Inflammatory macrophage (primary cell): ENCODE measurements around the gene OR2AG1.

Experiments used
- DNase-seq, 2 donors: peaks; one replicate each; pipeline ENCODE4 v3.0.0-alpha.2; 2020 to 2022
- total RNA-seq, 18 experiments: gene quantifications; one replicate each; lab custom pipeline; 2026; ENCODE audit warnings: mixed read lengths in 6 of 18, inconsistent platforms in 2 of 18; lab: John Stamatoyannopoulos, UW

The OR2AG1 gene
- total RNA-seq: 0 to 0.16 (median 0) reads per million in 18 experiments

GRCh38 chr11:6782720-6783119, at the start of gene OR2AG1:
TSS of gene OR2AG1 (plus strand) at chr11:6783020. CDS start at chr11:6785038, 2,018 bp downstream.
- DNase-seq: no peak

GRCh38 chr11:6733326-6734275, 49.2 kb upstream of the OR2AG1 start:
- DNase-seq: peak; percentile 24 to 39

DNA sequence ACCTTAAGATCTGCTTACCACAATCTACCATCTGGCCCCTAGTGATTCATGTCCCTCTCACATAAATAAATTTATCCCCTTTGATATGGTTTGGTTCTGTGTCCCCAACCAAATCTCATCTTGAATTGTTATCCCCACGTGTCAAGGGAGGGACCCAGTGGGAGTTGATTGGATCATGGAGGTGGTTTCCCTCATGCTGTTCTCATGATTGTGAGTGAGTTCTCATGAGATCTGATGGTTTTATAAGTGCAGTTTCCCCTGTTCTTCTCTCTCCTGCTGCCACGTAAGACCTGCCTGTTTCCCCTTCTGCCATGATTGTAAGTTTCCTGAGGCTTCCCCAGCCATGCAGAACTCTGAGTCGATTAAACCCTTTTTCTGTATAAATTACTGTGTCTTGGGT, 48.2 kb upstream of the OR2AG1 start:
- DNase-seq: no peak

DNA sequence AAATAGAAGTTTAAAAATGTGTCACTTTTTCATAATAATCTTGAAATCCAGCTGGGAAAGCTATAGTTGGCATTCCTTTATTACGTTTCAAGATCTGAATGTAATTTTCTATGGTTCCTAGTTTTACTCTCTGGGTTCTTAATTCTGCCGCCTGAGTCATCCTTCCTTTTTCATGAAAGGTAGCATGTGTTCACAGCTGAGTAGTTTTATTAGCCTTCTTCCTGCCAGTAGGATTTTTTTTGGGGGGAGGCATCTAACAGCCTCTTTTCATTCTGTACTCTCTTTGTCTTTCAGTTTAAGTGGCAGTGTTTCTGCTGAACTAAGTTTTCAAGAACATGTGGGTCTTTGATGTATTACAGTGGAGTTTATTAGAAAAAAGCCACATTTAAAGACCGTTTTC, 47.5 kb upstream of the OR2AG1 start:
- DNase-seq: peak; percentile 18 to 26

DNA sequence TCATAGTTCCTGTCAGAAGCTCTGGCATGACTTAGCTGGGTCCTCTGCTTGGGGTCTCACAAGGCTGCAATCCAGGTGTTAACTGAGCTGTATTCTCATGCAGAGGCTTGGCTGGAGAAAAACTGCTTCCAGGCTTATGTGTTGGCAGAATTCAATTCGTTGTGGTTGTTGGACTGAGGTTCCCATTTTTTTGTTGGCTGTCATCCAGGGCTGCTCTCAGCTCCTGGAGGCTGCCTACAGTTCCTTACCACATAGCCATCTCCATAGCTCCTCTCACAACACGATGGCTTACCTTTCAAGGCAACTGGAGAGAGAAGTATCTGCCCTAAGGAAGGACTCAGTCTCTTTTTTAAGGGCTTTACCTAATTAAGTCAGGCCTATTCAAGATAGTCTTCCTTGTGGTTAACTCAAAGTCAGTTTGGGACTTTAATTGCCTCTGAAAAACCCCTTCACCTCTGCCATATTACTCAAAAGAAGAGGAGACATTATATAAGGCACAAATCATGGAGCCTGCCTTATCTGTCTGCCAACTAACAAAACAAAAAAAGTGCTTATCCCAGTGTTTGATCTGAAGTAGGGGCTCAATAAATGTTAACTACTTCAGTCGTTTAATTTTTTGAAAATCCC, 46.2 kb upstream of the OR2AG1 start:
- DNase-seq: peak; percentile 61 to 66

DNA sequence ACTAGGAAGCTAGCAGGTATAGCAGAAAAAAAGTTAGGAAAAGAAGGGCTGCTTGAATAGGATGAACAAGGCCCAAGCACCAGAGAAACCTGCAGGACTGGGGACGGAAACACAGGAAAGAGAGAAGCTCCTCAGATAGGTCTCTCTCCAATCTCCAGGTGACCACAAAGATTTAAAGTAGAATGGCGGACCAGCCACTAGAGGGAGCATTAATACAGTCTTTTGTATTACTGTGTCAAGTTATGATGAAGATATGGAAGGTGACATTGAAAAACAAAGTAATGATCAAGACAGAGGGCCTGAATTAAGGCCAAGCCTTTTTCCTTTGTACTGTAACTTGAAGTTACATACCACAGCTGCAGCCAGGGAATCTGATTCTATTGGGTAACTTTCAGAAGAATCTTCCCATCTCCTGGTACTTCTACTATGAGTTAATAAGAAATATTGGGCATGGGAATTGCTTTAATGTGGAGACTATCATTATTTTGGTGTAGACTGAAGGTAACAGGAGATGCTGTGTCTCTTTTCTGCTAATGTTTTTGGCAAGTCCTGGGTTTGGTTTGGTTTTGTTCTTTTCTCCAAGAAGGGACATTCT, 44.9 kb upstream of the OR2AG1 start:
- peak; percentile 50 to 75 for DNase-seq

DNA sequence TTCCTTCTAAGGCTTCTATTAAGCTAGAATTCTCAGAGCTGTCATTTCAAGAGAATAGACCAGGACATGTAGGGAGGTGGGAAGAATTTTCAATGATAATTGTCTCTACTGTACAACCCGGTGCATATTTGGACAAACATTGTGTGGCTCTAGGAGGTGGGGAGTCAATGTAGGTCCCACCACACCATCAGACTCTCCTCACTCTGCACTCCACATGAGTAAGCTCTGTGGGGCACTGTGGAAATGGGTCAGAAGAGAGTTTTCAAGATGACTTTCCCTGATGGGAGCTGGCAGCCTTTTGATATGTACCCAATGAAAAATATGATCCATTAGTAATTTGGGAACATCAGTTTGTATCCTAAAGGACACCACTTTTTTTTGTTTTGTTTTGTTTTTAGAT, 44.2 kb upstream of the OR2AG1 start:
- no peak for DNase-seq

DNA sequence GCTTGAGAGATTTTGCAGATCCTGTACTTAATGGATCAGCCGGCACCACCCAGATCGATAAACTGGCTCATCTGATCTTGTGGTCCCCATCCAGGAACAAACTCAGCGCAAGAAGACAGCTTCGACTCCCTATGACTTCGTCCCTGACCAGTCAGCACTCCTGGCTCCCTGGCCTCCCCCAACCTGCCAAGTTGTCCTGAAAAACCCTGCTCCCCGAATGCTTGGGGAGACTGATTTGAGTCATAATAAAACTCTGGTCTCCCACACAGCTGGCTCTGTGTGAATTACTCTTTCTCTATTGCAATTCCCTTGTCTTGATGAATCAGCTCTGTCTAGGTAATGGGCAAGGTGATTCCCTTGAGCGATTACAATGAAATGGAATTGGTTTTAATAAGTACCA, 40.6 kb upstream of the OR2AG1 start:
- no peak for DNase-seq

DNA sequence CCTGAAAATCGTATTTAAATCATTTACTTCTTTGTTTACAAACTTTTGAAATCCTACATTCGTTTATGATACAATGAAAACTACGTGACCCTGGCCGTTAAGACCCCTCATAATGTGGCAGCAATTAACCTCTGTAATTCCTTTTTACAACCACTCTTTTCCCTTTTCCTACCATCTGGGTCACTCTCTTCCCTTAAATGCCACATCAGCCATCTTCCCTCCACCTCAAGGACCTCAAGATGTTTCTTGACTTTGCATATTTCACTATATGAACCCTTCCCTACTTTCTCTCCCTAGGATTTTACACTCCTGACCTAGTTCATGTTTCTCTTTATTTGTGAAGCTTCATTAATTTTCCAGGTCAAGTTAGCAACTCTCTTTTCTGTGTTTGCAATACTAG, 37.8 kb upstream of the OR2AG1 start:
- DNase-seq: no peak

DNA sequence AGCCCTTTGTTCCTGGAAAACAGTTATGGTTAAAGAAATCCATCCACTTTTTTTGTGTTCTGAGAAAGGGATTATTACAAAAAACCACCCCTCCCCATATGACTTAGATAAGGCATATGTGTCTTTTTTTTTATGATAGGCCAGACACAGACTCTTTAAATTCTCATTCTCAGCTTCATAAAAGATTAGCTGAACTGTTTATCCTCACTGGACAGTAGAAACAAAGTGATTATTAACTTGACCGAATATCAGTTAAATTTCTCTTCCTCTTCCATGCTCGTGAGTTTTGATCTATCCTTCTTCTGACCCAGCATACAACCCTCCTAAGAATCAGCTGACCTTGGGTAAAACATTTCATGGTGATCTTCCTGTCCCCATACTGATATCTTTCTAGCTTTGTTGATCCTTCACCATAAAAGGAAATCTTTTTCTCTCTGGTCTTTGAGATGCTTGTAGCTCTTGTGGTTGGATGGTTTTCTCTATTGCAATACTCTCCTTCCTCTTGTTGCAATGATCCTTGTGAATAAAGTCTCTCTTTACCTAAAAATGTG, 37.3 kb upstream of the OR2AG1 start:
- peak; percentile 22 to 59 for DNase-seq

DNA sequence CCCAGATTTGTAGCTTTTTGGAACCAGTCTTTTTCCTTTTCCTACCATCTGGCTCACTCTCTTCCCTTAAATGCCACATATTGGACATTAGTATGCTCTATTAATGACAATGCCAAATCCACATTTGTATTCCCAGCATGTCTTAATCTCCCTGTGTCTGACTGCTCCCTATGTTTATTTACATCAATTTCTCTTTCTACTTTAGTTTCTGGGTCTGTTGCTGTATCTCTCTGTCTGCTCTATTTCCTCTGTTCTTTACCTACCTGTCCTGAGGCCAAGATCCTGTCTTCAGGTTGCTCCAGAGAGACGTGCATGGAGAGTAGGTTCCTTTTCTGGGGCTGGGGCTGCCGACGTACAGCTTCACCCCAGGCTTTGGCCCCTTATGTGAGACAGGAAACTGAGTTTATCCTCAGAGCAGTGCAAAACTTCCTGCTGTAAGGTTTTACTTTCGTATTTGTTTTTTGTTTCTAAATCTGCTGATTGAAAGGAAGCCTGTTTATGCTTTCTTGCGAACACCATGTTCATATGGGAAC, 36.7 kb upstream of the OR2AG1 start:
- DNase-seq: peak; percentile 9 to 24

DNA sequence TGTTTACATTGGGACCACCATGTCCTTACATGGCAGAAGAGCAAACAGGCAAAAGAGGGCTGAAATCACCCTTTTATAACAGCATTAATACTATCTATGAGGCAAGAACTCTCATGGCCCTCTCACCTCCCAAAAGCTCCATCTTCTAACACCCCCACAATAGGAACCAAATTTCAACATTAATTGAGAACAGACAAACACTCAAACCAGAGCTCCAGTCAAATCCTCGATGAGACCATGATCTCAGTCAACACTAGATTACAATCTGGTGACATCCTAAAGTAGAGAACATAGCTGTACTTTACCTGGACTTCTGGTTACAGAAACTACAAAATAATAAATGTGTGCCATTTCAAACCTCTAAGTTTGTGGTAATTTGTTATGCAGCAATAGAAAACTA, 36.2 kb upstream of the OR2AG1 start:
- peak in 1 of 2 donors; percentile 4 for DNase-seq

GRCh38 chr11:6747097-6747668, 35.6 kb upstream of the OR2AG1 start:
- no peak for DNase-seq

DNA sequence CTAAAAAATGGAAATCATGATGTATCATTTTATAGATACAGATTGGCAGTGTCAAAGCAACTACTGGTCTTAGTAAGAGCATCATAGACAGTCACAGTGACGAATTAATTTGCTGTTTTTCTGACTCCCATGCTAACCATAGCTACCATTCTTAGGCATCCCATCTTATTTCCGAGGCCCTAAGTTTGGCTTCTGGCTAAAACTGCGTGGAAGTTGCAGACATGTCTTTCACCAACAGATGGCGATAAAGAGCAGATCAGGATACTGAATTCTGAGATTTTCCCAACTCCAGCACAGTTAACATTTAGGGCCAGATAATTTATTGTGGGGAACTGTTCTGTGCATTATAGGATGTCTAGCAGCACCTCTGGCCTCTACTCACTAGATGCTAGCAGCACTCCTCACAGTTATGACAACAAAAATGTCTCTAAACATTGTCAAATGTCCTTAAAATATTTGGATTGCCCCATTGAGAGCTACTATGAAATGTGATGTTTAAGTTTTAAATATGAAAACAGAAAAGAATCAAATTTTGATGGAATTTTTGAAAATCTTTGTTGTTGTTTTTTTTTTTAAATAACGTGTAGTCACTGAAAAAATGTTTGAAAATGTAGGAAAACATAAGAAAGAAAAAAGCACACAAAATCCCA, 27.4 kb upstream of the OR2AG1 start:
- peak; percentile 56 to 57 for DNase-seq

- DNase-seq: no peak
Observed at GRCh38 chr11:6755953-6756347, 26.9 kb upstream of the OR2AG1 start.

- peak; percentile 69 to 77 for DNase-seq
Observed at GRCh38 chr11:6757373-6757967, 25.4 kb upstream of the OR2AG1 start.

- peak; percentile 84 to 85 for DNase-seq
Observed at GRCh38 chr11:6771926-6772893, 10.6 kb upstream of the OR2AG1 start, which contains the start of gene OR2AG2. TSS of gene OR2AG2 (minus strand) at chr11:6771976. CDS start at chr11:6768957, 3,019 bp downstream.

GRCh38 chr11:6778518-6778917, 4.3 kb upstream of the OR2AG1 start:
- DNase-seq: no peak

DNA sequence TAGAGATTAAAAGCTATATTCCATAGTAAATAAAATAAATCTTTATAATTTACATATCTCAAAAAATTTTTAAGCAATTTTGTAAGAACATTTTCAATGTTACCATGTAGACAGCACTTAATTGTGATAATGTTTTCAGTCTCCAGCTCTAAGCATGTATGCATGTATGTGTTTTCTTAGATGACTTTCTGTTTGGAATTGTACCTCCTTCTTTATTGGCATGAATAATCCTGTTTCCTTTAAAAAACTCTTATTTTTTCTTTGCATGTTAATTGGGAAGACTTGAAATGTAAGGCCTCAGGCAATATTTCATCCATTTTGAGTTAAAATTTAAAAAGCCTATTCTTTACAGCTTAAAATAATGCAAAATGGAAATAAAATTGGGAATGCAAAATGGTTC, 2.0 kb upstream of the OR2AG1 start:
- no peak for DNase-seq

DNA sequence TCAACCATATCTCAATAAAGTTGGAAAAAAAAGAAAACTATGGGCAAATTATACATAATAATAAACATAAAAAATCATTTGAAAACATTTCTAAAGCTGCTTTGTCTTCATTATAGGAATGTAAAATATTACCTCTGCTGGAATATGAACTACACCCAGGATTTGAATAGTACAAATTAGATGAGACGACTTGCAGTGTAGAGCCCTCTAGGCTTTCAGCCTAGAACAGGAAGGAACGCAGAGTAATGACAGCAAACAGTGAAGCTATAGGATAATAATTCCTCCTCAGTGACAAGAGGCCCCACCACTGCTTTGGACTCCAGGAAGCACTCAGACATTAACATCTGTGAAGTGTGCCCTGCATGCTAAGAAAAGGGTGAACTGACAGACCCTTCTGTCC, 7.7 kb downstream of the OR2AG1 start:
- no peak for DNase-seq
